HEK293T (cell line): Measurements from ENCODE around the gene PDZD7.

Experiments
- BHLHE40 ChIP-seq: fragments of 450-650 bp; IDR thresholded peaks from 2 replicates; pipeline ENCODE4 v1.6.1; 2016; ENCODE audit warnings: mild to moderate bottlenecking, moderate library complexity, borderline replicate concordance
- ELF4 ChIP-seq: fragments of 450-650 bp; IDR thresholded peaks from 2 replicates; pipeline ENCODE4 v1.6.1; 2017; ENCODE audit warnings: antibody characterized with exemption
- FOXK2 ChIP-seq: fragments of 450-650 bp; IDR thresholded peaks from 2 replicates; pipeline ENCODE4 v1.6.1; 2016; ENCODE audit warnings: mild to moderate bottlenecking
- FOXM1 ChIP-seq: fragments of 450-650 bp; IDR thresholded peaks from 2 replicates; pipeline ENCODE4 v1.6.1; 2017; ENCODE audit warnings: mild to moderate bottlenecking, borderline replicate concordance
- HDGF ChIP-seq: fragments of 450-650 bp; IDR thresholded peaks from 2 replicates; pipeline ENCODE4 v1.6.1; 2017; ENCODE audit warnings: antibody characterized with exemption, borderline replicate concordance
- L3MBTL2 ChIP-seq: fragments of 450-650 bp; conservative IDR thresholded peaks from 2 replicates; pipeline ENCODE4 v1.6.1; 2016; ENCODE audit warnings: mild to moderate bottlenecking
- LEF1 ChIP-seq: fragments of 450-650 bp; IDR thresholded peaks from 2 replicates; pipeline ENCODE4 v1.6.1; 2017; ENCODE audit warnings: mild to moderate bottlenecking, borderline replicate concordance
- SUZ12 ChIP-seq: fragments of 450-650 bp; IDR thresholded peaks from 2 replicates; pipeline ENCODE4 v1.6.1; 2016; ENCODE audit warnings: mild to moderate bottlenecking
- TARDBP ChIP-seq: fragments of 450-650 bp; IDR thresholded peaks from 2 replicates; pipeline ENCODE4 v1.6.1; 2016
- TF ChIP-seq, protein P1 (sequence below): fragments of 450-650 bp; IDR thresholded peaks from 2 replicates; pipeline ENCODE4 v1.6.1; 2016

DNA sequence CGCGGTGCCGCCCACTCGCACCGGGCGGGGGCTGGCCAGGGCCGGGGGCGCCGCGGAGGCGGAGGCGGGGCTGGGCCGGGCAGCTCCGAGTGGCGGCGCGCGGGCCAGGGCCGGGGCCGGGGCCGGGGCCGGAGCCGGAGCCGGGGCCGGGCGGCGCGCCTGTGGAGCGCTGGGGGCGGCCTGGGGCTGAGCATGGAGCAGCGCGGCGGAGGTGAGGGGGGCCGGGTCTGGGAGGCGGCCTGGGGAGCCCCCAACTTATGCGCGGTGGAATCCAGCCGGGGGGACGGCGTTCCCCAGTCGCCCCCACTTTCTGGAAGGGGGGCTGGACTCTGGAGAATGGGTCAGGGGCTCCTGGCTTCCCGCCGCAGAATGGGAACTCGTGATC lies 31.2 kb downstream of the PDZD7 start, which contains the start of gene LZTS2:
- TF ChIP-seq FOXM1 (0 out of 2 replicates have a peak, but pooled peaks have one; percentile 39), SUZ12 (no peak), TARDBP (no peak), FOXK2 (no peak), BHLHE40 (no peak), ELF4 (no peak), LEF1 (no peak), HDGF (no peak), L3MBTL2 (no peak)
- TF ChIP-seq, protein P1, sequence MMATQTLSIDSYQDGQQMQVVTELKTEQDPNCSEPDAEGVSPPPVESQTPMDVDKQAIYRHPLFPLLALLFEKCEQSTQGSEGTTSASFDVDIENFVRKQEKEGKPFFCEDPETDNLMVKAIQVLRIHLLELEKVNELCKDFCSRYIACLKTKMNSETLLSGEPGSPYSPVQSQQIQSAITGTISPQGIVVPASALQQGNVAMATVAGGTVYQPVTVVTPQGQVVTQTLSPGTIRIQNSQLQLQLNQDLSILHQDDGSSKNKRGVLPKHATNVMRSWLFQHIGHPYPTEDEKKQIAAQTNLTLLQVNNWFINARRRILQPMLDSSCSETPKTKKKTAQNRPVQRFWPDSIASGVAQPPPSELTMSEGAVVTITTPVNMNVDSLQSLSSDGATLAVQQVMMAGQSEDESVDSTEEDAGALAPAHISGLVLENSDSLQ = no peak
